Activated CD4-positive, alpha-beta T cell treated with anti-CD3 and anti-CD28 coated beads, Interleukin-2, amount 10 ng/mL, durations not matched to agents 24 days and 14 days (primary cell): ENCODE measurements around the gene APOBEC2. TPM values are rescaled to one million over a fixed set of nuclear protein-coding genes. Genes with fewer than 3 reads are reported as not detected.

Experiments
- DNase-seq: peaks from one replicate; pipeline ENCODE4 v3.0.0; 2022
- H3K27ac Mint-ChIP-seq: one replicate; pipeline ENCODE4 v1.8.0; 2022; ENCODE audit warnings: mild to moderate bottlenecking, mixed read lengths
- H3K27me3 Mint-ChIP-seq: one replicate; pipeline ENCODE4 v1.8.0; 2022; ENCODE audit warnings: mixed read lengths
- H3K36me3 Mint-ChIP-seq: one replicate; pipeline ENCODE4 v1.8.0; 2022; ENCODE audit warnings: low read depth, mild to moderate bottlenecking, mixed read lengths
- H3K4me1 Mint-ChIP-seq: one replicate; pipeline ENCODE4 v1.8.0; 2021; ENCODE audit warnings: mixed read lengths
- H3K4me3 Mint-ChIP-seq: one replicate; pipeline ENCODE4 v1.8.0; 2022; ENCODE audit warnings: mild to moderate bottlenecking, moderate library complexity, mixed read lengths
- H3K9me3 Mint-ChIP-seq: one replicate; pipeline ENCODE4 v1.8.0; 2021; ENCODE audit warnings: mixed read lengths
- intact Hi-C: fragments of 100-400 bp; cut with micrococcal nuclease; formaldehyde crosslinking; loops from one replicate; pipeline ENCODE4 v1.15.1; 2023
- total RNA-seq: library from RNA; stranded (reverse); gene quantifications from 2 replicates; pipeline ENCODE4 v1.2.3, GENCODE V29; 2022

The APOBEC2 gene
- total RNA-seq, 1 donor from 2014 or later, result not detected

DNA sequence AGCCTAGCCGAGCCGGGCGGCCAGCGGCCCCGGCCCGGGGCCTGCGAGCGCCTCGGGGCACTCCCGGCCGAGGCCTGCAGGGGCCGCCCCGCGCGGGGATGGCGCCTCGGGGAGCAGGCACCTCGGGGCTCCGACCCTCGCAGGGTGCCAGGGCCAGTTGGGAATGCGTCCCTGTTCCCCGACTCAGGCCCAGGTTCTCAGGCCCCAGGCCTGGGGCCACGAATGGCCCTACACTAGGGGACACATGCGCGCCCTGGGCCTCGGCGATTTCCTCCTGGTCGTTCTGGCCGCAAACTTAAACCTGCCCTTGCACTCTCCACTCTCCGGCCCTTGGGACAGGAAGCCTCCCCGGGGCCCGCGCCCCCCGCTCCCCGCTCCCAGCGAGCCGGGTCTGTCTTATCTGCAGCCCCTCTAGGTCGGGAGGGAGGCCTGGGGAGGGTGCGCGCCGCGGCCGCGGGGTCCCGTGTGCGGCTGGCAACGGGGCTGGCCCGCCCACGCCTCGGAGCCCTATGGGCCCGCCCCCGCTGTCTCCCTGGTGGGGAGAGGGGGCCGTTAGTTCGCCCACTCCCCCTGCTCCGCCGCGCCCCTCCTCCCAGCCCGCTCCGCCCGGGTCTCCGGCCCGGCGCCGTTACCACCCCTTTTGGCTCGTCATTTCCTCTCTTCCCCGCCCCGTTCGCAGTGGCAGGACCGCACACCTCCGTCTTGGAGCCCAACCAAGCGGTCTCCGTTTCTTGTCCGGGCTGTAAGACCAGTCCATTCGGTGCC is 20.4 kb downstream of the APOBEC2 start:
- peaks cover 44% of the 10 kb centered on the region for H3K36me3 Mint-ChIP-seq
- H3K27ac Mint-ChIP-seq, result peak overlapping the region; percentile 98
- peaks cover 4% of the 10 kb centered on the region for H3K27me3 Mint-ChIP-seq
- H3K4me1 Mint-ChIP-seq, result peaks cover 59% of the 10 kb centered on the region
- peak; percentile 96 for DNase-seq
- intact Hi-C loops, result loop anchor here (2.0 to 10.0 kb wide), 7 partner anchors 109 to 1959 kb away; partner anchors contain the start of genes BYSL, KCNK5, MED20 and SAYSD1
- H3K9me3 Mint-ChIP-seq, result no peaks in the 10 kb centered on the region
- peak overlapping the region; percentile 97 for H3K4me3 Mint-ChIP-seq

DNA sequence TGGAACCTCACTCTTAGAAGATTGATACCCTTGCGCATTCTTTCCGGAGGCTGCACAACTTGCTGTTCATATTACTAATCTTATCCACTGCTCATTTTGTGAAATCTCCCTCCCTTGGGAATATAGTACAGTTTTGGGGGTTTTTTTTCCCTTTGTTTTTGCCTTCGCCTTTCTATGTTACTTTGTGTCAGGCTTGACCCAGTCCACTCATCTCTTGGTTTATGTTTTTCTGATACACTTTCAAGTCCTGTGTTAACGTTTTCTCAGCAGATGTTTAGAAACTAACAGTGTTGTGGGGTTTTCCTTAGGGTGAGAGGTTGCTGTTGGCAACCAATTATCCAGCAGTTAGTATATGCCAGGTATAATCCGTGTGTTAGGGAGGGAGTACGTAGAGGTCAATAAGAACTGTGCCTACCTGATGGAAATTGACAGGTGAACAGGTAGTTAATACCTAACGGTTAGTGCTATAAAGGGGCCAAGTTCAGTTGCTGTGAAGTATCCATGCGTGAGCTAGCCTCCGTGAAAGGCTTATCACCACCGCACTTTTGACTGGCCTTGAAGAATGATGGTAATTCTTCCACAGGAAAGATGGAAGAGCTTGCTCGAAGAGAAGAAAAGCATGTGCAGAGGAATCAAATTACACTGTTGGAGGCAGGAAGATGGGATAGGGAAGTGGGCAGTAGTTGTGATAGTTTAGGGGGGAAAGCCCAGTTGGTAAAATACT is 21.1 kb downstream of the APOBEC2 start:
- Mint-ChIP-seq H3K27ac (peak overlapping the region; percentile 98), H3K27me3 (peaks cover 4% of the 10 kb centered on the region), H3K4me3 (peak overlapping the region; percentile 97), H3K9me3 (no peaks in the 10 kb centered on the region), H3K4me1 (peaks cover 59% of the 10 kb centered on the region), H3K36me3 (peaks cover 45% of the 10 kb centered on the region)
- intact Hi-C loops, result loop anchor here (2.0 to 10.0 kb wide), 7 partner anchors 108 to 1959 kb away; partner anchors contain the start of genes BYSL, KCNK5, MED20 and SAYSD1
- DNase-seq, result peak; percentile 71

DNA sequence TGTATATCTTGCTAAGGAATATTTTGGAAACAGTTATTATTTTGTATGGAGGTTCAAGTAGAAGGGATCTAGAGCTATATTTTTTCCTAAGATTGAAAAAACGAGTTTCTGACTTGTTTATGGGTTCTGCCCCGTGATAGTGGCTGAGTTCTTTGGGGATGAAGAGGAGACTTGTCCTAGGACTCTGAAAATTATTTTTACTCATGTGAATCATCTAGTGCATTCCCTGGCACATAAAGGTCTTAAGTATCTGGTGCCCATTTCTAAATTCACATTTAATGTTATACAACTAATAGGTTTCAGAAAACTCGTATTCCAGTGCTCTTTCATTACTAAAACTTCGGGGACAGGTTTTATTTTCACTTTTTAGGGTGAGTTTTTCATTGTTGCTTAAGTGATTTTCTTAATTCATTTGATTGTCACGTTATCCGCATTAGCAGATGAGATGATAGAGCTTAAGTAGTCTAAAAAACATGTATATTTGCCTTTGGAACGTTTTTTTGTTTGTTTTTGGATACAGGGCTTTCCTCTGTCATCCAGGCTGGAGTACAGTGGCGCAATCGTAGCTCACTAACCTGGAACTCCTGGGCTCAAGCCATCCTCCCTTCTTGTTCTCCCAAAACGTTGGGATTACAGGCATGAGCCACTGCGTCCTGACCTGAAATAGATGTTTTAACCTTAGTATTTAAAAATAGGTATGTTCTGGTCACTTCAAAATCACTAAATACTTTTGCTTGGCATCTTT is 21.9 kb downstream of the APOBEC2 start:
- Mint-ChIP-seq H3K27ac (peak overlapping the region; percentile 98), H3K27me3 (peaks cover 4% of the 10 kb centered on the region), H3K4me1 (peaks cover 54% of the 10 kb centered on the region), H3K9me3 (no peaks in the 10 kb centered on the region), H3K4me3 (peak overlapping the region; percentile 97), H3K36me3 (peaks cover 44% of the 10 kb centered on the region)
- no peak for DNase-seq
- intact Hi-C loops, result loop anchor here (5.0 to 10.0 kb wide), 5 partner anchors 107 to 1960 kb away; partner anchors contain the start of genes KCNK5, SAYSD1, TFEB and TOMM6

DNA sequence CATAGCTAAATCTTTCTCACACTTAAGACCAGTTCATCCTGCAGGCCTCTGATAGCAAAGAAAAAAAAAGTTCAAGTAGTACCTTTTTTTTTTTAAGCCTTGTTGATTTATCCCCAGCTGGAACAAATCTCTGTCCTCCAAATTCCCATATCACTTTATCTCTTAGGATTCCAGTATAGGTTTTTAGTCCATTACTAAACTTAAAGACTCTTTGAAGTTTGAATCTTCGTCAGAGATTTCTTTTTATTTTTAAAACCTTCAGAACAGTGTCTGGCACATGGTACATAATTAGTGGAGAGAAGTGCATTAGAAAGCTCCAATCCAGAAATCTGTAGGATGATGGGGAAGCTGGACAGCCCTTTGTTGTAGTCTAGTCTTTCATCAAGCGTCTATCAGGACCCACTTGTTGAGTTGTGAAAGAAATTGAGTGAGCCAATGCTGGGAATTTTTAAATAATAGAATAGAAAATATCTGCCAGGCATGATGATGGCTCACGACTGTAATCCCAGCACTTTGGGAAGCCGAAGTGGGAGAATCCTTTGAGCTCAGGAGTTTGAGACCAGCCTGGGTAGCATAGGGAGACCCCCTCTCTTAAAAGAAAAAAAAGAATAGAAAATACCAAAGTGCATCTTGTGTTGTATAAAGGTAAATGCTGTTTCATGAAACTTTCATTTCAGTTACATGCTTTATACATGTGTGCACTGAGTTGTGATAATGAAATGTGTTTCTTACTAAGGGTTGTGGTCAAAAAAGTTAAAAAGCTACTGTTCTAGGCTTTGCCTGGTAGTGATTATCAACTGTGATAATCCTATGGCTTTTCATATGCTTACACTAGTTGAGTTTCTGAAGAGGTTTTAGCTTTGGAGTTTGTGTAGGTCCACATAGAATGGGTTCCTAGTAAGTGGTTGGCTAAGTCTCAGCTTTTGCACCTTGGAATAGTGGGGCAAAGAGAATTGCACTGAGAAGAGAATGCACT is 22.9 kb downstream of the APOBEC2 start:
- no peak for DNase-seq
- intact Hi-C loops, result loop anchor here (10.0 kb wide), 3 partner anchors 659 to 1961 kb away; partner anchors contain the start of genes KCNK5, SAYSD1 and TFEB
- peak overlapping the region; percentile 54 for H3K27ac Mint-ChIP-seq
- H3K27me3 Mint-ChIP-seq, result peaks cover 4% of the 10 kb centered on the region
- peaks cover 57% of the 10 kb centered on the region for H3K4me1 Mint-ChIP-seq
- H3K36me3 Mint-ChIP-seq, result peaks cover 51% of the 10 kb centered on the region
- H3K4me3 Mint-ChIP-seq, result peak overlapping the region; percentile 97
- no peaks in the 10 kb centered on the region for H3K9me3 Mint-ChIP-seq

DNA sequence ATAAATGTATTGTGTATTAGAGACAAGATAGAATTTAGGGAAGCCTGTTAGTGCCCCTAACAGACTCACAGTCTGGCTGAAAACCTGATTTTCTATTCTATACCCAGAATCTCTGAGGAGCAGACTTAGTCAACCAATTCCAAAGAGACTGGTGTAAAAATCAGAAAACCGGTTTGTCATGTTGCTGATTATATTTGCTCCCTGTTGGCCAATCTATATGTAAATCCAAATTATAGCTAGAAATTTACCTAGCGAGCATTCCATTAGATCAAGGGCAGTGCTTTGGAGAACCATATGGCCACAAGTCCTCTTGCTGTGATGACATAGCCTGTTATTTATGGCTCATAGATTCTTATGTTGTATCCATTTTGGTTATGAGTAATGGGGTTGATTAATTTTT is 24.5 kb downstream of the APOBEC2 start:
- H3K27me3 Mint-ChIP-seq, result peaks cover 3% of the 10 kb centered on the region
- no peaks in the 10 kb centered on the region for H3K9me3 Mint-ChIP-seq
- no peak overlapping the region for H3K4me3 Mint-ChIP-seq
- DNase-seq, result no peak
- H3K27ac Mint-ChIP-seq, result no peak overlapping the region
- peaks cover 56% of the 10 kb centered on the region for H3K4me1 Mint-ChIP-seq
- intact Hi-C loops, result loop anchor here (10.0 kb wide), 3 partner anchors 657 to 1963 kb away; partner anchors contain the start of genes KCNK5, SAYSD1 and TFEB
- H3K36me3 Mint-ChIP-seq, result peaks cover 59% of the 10 kb centered on the region

DNA sequence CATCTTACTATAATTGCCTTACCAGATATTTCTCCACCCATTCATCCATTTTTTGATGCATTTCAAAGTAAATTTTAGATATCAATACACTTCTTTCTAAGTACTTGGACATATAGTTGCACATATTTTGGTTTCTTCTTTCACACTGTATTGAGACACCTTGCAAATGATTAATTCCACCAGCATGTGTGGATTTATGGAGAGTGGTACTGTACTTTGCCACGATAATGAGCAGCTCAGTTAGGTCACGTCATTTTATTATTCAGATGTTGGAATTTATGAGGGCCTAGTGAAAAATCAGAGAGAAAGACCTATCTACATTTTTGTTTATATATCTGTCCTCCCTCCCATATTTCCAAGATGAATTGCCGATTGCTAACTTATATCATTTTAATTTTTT is 25.1 kb downstream of the APOBEC2 start:
- Mint-ChIP-seq H3K9me3 (no peaks in the 10 kb centered on the region), H3K4me1 (peaks cover 54% of the 10 kb centered on the region), H3K27me3 (no peaks in the 10 kb centered on the region), H3K4me3 (no peak overlapping the region), H3K36me3 (peaks cover 65% of the 10 kb centered on the region), H3K27ac (no peak overlapping the region)
- intact Hi-C loops, result loop anchor here (10.0 kb wide), 3 partner anchors 657 to 1963 kb away; partner anchors contain the start of genes KCNK5, SAYSD1 and TFEB
- no peak for DNase-seq

DNA sequence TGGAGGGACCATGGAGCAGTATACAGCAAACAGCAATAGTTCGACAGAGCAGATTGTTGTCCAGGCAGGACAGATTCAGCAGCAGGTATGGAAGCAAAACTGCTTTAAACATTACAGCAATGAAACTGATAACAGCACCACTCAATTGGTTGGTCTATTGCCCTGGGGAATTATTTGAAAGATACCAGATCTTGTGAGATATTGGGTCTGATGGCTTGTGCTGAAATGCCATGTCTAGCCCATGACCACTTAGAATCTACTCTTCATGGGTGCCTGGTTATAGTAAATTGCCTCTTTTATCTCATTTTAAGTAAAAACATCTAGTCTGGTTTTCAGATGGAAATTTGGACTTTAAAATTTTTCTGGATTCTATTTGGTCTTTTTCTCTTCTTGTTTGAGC is 26.1 kb downstream of the APOBEC2 start:
- no peak for DNase-seq
- Mint-ChIP-seq H3K27ac (peak overlapping the region; percentile 17), H3K9me3 (no peaks in the 10 kb centered on the region), H3K4me1 (peaks cover 59% of the 10 kb centered on the region), H3K4me3 (no peak overlapping the region), H3K27me3 (no peaks in the 10 kb centered on the region), H3K36me3 (peaks cover 69% of the 10 kb centered on the region)
- intact Hi-C loops, result loop anchor here (10.0 kb wide), 3 partner anchors 656 to 1964 kb away; partner anchors contain the start of genes KCNK5, SAYSD1 and TFEB

DNA sequence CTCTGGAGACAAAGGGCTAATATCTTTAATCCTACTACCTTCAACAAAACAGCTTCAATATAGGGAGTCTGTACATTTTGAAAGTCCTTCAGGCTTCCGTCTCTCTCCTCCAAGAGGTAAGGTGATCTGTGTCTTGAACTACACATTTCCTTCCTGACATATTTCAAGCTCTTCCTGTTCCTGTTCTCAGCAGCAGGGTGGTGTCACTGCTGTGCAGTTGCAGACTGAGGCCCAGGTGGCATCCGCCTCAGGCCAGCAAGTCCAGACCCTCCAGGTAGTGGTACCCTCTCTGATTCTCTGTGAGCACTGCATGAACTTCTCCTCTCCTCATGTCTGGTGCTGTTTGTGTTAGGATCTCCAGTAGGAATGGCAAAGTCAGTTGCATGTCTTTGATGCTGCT is 27.6 kb downstream of the APOBEC2 start:
- DNase-seq, result peak; percentile 77
- Mint-ChIP-seq H3K36me3 (peaks cover 65% of the 10 kb centered on the region), H3K4me1 (peaks cover 43% of the 10 kb centered on the region)

DNA sequence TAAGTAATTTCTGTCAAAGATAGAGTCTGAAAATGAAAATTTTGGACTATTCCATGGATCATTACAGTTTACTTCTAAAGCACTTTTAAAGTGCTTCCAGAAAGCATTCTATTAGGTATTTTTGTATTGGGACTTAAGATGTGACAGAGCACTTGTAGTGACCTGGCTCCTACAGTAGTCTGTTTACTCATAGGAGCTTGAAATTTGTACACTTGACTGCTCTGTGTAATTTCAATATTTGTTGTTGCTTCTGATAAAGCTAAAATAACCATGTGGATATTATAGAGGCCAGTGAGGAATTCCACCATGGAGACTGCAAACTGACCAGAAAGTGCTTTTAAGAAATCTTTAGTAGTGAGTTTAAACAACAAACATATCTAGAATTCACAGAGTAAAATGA is 30.1 kb downstream of the APOBEC2 start:
- H3K9me3 Mint-ChIP-seq, result no peaks in the 10 kb centered on the region
- no peak for DNase-seq
- no peak overlapping the region for H3K27ac Mint-ChIP-seq
- H3K36me3 Mint-ChIP-seq, result peaks cover 71% of the 10 kb centered on the region
- no peaks in the 10 kb centered on the region for H3K27me3 Mint-ChIP-seq
- H3K4me3 Mint-ChIP-seq, result no peak overlapping the region
- intact Hi-C loops, result no loop called here
- H3K4me1 Mint-ChIP-seq, result peaks cover 32% of the 10 kb centered on the region

More for the DNA sequence above, 27.6 kb downstream of the APOBEC2 start:
- peak overlapping the region; percentile 77 for H3K27ac Mint-ChIP-seq
- intact Hi-C loops, result no loop called here
- H3K4me3 Mint-ChIP-seq, result peak overlapping the region; percentile 78
- H3K9me3 Mint-ChIP-seq, result no peaks in the 10 kb centered on the region
- H3K27me3 Mint-ChIP-seq, result no peaks in the 10 kb centered on the region

DNA sequence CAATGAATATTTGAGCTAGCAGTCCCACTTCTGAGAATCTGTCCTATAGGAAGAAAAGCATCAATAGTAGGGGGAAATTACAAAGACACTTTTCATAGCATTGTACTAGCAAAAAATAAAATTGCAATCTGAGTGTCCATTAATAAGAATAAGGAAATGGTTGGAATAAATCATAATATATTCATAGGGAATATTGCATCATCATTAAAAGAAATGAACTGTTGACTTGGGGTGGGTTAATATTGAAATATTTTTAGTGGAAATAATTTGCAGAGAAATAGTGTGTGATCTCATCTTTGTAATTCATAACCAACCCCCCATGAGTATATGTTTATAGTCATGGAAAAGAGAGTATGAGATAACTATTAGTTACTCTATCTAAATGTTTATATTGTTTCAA is 32.2 kb downstream of the APOBEC2 start:
- Mint-ChIP-seq H3K27ac (no peak overlapping the region), H3K9me3 (no peaks in the 10 kb centered on the region), H3K36me3 (peaks cover 72% of the 10 kb centered on the region), H3K4me1 (peaks cover 23% of the 10 kb centered on the region), H3K27me3 (no peaks in the 10 kb centered on the region), H3K4me3 (no peak overlapping the region)
- DNase-seq, result no peak
- intact Hi-C loops, result no loop called here

DNA sequence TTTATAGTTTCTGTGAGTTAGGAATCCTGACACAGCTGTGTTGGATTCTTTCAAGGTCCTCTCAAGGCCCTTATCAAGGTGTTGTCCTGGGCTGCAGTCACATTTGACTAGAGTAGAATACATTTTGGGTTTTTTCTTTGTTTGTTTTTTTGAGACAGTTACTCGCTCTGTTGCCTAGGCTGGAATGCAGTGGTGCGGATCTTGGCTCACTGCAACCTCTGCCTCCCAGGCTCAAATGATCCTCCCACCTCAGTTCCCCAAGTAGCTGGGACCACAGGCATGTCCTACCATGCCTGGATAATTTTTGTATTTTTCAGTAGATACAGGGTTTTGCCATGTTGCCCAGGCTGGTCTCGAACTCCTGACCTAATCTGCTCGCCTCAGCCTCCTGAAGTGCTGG is 35.4 kb downstream of the APOBEC2 start:
- no peak overlapping the region for H3K4me3 Mint-ChIP-seq
- H3K4me1 Mint-ChIP-seq, result peaks cover 9% of the 10 kb centered on the region
- H3K27me3 Mint-ChIP-seq, result no peaks in the 10 kb centered on the region
- DNase-seq, result no peak
- intact Hi-C loops, result no loop called here
- H3K36me3 Mint-ChIP-seq, result peaks cover 66% of the 10 kb centered on the region
- no peaks in the 10 kb centered on the region for H3K9me3 Mint-ChIP-seq
- H3K27ac Mint-ChIP-seq, result no peak overlapping the region

DNA sequence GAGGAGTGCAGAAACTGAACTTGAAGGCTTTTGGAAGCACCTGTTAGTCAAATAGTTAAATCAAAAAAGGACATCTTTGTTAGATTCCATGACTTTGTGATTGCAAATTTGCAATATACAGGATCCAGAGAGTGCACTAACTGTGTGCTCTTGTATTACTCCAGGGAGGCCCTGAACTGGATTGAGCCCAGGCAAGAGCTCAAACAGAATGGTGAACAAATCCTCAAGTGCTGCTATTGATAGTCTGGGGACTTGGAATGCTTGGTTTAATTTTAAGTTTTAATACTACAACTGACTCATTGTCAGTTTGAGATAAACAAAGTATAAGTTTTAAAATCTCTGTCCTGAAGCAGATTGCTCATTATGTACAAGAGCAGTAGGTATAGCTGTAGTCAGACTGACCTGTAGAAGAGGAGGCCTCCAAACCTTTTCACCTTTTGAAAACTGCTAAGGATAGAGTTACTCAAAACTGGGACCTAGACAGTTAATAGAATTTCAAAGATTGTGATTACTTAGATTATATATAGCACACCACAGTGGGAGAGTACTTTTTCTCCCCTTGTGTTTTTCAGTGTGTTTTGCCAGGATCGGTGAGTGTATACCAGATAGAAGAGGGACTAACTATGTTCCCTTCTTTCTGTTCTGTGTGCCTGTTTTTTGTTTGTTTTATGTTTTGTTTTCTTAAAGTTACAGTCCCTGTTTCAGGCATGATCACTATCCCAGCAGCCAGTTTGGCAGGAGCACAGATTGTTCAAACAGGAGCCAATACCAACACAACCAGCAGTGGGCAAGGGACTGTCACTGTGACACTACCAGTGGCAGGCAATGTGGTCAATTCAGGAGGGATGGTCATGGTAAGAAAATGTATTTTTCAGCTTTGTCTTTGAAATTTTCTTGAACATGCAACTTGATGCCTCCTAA is 38.1 kb downstream of the APOBEC2 start:
- H3K27me3 Mint-ChIP-seq, result no peaks in the 10 kb centered on the region
- H3K9me3 Mint-ChIP-seq, result no peaks in the 10 kb centered on the region
- H3K36me3 Mint-ChIP-seq, result peaks cover 70% of the 10 kb centered on the region
- intact Hi-C loops, result loop anchor here (5.0 kb wide), 1 partner anchor 226 kb away; no protein-coding TSS in a partner anchor
- H3K27ac Mint-ChIP-seq, result no peak overlapping the region
- DNase-seq, result no peak
- no peak overlapping the region for H3K4me3 Mint-ChIP-seq
- peaks cover 3% of the 10 kb centered on the region for H3K4me1 Mint-ChIP-seq
